GM10266 (cell line): ENCODE measurements around the gene ANXA5.

Experiments used
- DNase-seq: peaks from one replicate; pipeline ENCODE4 v3.0.0; 2012; ENCODE audit errors: extremely low spot score
- CTCF ChIP-seq: IDR thresholded peaks from 2 replicates; pipeline ENCODE4 v1.5.1; 2012; ENCODE audit warnings: mild to moderate bottlenecking, low read depth; ENCODE audit not compliant: control insufficient read depth, insufficient read depth; ENCODE audit errors: missing control alignments

The ANXA5 gene

GRCh38 chr4:121726642-121727268 is 30.0 kb upstream of the ANXA5 start:
- DNase-seq = peak; percentile 58
- peak; percentile 63 for TF ChIP-seq CTCF

GRCh38 chr4:121724671-121725070 is 27.9 kb upstream of the ANXA5 start:
- DNase-seq = no peak
- TF ChIP-seq CTCF = no peak

GRCh38 chr4:121721700-121722099 is 24.9 kb upstream of the ANXA5 start:
- TF ChIP-seq CTCF = no peak
- DNase-seq = no peak

GRCh38 chr4:121720109-121720508 is 23.3 kb upstream of the ANXA5 start:
- no peak for TF ChIP-seq CTCF
- no peak for DNase-seq

GRCh38 chr4:121717680-121718237 is 21.0 kb upstream of the ANXA5 start:
- no peak for DNase-seq
- no peak for TF ChIP-seq CTCF

- no peak for TF ChIP-seq CTCF
- DNase-seq = no peak
Measured at GRCh38 chr4:121714548-121714947, 17.8 kb upstream of the ANXA5 start.

GRCh38 chr4:121712783-121713182 is 16.0 kb upstream of the ANXA5 start:
- TF ChIP-seq CTCF = no peak
- no peak for DNase-seq
